Hypothalamus (tissue), 51 donors: ENCODE measurements around the gene SREBF1.

ENCODE experiments used
- DNase-seq, 51 donors: peaks; one replicate each; lab custom pipeline; 2025; lab: John Stamatoyannopoulos, UW

SREBF1 gene

DNA sequence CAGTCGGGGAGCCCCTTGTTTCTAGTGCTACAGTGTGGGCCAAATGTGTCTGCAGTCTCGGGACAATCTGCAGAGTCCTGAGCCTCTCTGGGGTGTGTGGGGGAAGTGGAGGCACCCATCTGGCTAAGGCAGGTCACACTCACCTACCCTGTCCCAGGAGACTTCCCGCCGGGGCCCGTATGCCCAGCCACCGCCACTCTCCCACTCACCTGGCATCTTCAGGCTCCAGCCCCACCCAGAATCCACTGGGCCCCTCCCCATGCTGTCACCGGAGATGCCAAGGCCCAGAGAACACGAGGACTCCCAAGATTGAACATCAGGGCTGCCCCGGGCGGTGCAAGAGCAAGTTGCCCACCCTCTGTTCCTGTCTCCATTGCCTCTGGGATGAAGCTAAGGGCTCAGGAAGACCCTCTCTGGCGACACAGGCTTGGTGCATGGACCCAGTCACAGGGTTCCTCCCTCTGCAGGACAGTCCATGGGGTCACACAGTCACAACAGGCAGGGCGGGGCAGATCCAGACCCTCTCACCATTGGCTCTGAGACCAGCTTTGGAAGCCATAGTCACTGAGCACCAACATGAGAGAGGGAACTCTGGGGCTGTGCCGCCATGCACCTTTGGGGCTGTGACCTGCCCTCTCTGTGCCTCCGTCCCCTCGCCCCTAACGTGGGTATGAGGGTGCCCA is 38.1 kb downstream of the SREBF1 start:
- no peak for DNase-seq

DNA sequence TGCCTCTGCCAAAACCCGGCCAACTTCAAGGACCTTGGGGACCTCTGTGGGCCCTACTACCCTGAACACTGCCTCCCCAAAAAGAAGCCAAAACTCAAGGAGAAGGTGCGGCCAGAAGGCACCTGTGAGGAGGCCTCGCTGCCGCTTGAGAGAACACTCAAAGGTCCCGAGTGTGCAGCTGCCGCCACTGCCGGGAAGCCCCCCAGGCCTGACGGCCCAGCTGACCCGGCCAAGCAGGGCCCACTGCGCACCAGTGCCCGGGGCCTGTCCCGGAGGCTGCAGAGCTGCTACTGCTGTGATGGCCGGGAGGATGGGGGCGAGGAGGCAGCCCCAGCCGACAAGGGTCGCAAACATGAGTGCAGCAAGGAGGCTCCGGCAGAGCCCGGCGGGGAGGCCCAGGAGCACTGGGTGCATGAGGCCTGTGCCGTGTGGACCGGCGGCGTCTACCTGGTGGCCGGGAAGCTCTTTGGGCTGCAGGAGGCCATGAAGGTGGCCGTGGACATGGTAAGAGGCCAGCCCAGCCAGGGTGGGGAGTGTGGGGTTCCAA is 38.7 kb downstream of the SREBF1 start:
- no peak for DNase-seq

DNA sequence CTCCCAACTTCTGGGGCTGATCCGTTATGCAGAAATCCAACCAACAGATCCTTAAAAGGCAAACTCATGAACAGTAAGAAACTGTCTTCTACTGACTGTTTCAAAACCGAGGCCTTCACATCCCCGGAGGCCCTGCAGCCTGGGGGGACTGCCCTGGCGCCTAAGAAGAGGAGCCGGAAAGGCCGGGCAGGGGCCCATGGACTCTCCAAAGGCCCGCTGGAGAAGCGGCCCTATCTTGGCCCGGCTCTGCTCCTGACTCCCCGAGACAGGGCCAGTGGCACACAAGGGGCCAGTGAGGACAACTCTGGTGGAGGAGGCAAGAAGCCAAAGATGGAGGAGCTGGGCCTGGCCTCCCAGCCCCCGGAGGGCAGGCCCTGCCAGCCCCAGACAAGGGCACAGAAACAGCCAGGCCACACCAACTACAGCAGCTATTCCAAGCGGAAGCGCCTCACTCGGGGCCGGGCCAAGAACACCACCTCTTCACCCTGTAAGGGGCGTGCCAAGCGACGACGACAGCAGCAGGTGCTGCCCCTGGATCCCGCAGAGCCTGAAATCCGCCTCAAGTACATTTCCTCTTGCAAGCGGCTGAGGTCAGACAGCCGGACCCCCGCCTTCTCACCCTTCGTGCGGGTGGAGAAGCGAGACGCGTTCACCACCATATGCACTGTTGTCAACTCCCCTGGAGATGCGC is 39.5 kb downstream of the SREBF1 start:
- DNase-seq = no peak

DNA sequence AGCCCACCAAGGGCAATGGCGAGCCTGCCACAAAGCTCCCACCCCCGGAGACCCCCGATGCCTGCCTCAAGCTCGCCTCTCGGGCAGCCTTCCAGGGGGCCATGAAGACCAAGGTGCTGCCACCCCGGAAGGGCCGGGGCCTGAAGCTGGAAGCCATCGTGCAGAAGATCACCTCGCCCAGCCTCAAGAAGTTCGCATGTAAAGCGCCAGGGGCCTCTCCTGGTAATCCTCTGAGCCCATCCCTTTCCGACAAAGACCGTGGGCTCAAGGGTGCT is 40.1 kb downstream of the SREBF1 start:
- DNase-seq = no peak

DNA sequence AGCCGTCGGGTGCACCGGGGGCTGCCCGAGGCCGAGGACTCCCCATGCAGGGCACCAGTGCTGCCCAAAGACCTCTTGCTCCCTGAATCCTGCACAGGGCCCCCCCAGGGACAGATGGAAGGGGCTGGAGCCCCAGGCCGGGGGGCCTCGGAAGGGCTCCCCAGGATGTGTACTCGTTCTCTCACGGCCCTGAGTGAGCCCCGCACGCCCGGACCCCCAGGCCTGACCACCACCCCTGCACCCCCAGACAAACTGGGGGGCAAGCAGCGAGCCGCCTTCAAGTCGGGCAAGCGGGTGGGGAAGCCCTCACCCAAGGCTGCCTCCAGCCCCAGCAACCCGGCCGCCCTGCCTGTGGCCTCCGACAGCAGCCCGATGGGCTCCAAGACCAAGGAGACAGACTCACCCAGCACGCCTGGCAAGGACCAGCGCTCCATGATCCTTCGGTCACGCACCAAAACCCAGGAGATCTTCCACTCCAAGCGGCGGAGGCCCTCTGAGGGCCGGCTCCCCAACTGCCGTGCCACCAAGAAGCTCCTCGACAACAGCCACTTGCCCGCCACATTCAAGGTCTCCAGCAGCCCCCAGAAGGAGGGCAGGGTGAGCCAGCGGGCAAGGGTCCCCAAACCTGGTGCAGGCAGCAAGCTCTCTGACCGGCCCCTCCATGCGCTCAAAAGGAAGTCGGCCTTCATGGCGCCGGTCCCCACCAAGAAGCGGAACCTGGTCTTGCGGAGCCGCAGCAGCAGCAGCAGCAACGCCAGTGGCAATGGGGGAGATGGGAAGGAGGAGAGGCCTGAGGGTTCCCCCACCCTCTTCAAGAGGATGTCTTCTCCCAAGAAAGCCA is 40.6 kb downstream of the SREBF1 start:
- no peak for DNase-seq

DNA sequence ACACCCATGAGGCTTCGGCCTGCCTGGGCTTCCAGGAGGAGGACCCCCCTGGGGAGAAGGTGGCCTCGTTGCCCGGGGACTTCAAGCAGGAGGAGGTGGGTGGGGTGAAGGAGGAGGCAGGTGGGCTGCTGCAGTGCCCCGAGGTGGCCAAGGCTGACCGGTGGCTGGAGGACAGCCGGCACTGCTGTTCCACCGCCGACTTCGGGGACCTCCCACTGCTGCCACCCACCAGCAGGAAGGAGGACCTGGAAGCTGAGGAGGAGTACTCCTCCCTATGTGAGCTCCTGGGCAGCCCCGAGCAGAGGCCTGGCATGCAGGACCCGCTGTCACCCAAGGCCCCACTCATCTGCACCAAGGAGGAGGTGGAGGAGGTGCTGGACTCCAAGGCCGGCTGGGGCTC is 41.5 kb downstream of the SREBF1 start:
- DNase-seq = no peak

DNA sequence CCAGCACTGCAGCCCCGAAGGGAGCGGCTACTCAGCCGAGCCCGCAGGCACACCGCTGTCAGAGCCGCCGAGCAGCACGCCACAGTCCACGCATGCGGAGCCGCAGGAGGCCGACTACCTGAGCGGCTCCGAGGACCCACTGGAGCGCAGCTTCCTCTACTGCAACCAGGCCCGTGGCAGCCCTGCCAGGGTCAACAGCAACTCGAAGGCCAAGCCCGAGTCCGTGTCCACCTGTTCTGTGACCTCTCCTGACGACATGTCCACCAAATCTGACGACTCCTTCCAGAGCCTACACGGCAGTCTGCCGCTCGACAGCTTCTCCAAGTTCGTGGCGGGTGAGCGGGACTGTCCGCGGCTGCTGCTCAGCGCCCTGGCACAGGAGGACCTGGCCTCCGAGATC is 42.4 kb downstream of the SREBF1 start:
- no peak for DNase-seq

DNA sequence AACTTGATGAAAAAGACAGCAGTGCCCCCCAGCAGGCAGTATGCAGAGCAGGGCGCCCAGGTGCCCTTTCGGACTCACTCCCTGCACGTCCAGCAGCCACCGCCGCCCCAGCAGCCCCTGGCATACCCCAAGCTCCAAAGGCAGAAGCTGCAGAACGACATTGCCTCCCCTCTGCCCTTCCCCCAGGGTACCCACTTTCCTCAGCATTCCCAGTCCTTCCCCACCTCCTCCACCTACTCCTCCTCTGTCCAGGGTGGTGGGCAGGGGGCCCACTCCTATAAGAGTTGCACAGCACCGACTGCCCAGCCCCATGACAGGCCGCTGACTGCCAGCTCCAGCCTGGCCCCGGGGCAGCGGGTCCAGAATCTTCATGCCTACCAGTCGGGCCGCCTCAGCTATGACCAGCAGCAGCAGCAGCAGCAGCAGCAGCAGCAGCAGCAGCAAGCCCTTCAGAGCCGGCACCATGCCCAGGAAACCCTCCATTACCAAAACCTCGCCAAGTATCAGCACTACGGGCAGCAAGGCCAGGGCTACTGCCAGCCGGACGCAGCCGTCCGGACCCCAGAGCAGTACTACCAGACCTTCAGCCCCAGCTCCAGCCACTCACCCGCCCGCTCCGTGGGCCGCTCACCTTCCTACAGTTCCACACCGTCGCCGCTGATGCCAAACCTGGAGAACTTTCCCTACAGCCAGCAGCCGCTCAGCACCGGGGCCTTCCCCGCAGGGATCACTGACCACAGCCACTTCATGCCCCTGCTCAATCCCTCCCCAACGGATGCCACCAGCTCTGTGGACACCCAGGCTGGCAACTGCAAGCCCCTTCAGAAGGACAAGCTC is 43.2 kb downstream of the SREBF1 start:
- peak in 19 of 51 donors; percentile 33 to 62 (median 46) for DNase-seq

DNA sequence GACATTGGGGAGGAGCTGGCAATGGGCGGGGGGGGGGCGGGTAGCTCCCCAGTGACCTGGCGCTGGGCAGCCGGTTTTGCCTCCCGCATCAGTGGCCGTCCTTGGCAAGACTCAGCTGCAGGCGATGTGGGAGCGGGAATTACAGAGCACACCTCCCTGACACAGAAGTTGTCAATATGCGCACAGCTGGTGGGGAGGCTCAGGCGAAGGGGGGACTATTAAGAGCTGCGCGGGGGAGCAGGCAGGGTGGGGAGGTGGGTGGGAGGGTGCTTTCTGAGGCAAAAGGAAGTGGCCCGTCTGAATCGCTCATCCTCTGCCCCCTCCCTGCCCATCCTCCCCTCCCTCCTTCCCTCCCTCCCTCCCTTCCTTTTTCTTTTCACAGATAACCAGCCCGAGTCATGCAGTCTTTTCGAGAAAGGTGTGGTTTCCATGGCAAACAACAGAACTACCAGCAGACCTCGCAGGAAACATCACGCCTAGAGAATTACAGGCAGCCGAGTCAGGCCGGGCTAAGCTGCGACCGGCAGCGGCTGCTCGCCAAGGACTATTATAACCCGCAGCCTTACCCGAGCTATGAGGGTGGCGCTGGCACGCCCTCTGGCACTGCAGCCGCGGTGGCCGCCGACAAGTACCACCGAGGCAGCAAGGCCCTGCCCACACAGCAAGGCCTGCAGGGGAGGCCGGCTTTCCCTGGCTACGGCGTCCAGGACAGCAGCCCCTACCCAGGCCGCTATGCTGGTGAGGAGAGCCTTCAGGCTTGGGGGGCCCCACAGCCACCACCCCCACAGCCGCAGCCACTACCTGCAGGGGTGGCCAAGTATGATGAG is 44.0 kb downstream of the SREBF1 start:
- DNase-seq = peak in 28 of 51 donors; percentile 22 to 81 (median 58)

DNA sequence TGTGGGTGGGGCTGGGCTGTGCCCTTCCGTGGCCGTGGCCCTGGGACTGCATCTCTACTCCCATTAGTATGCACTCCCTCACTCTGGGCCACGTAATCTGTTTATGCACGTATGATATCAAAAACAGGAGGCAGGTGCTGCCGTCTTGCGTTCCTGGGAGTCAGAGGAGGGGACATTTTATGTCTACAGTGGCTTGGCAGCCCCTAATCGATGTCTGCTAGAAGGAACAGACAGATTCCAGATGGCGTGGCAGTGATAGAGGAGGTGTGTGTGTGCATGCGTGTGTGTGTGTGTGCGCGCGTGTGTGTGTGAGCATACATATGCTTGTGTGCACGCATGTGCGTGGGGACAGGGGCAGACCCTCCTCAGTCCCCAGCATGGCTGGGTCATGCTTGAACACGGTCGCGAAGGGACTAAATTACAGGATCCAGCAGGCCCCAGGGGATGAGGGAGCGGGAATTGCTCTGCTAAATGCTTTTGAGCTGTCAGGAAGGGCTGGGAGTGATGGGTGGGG is 44.7 kb downstream of the SREBF1 start:
- DNase-seq = no peak

DNA sequence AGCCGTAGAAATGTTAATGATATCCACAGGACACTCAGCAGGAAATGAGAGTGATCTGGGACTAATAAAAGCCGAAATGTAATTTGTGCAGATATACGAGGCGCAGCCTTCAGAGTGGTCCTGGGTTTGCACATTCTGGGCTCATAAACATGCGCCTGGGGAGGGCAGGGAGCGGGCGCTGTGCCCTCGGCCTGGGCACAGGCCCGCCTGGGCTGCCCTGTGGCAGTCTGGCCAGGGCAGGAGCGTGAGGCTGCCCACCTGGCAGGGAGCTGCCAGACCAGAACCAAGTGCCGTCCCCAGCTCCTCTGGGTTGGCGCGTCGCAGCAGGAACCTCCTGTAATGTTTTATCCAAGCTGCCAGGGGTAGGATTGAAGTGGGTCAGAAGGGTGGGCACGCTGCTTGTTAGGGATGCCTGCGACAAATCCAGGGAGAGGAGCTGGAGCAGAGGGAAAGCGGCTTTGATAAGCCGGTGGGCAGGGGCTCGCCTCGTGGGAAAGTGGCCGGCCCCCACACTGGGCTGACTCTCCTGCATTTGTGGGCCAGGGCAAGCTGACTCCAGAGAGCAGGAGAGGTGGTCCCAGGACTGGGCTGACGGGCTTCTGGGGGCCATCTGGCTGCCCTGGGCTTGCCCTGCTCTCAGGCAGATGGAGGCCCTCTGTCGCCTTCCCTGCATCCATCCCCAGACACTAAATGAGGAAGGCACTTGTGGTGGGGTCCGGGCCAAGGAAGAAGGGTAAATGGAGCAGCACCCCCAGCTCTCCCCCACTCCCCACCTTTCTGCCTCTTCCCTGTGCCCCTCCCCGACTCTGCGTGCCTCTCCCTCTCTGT is 45.9 kb downstream of the SREBF1 start:
- no peak for DNase-seq

DNA sequence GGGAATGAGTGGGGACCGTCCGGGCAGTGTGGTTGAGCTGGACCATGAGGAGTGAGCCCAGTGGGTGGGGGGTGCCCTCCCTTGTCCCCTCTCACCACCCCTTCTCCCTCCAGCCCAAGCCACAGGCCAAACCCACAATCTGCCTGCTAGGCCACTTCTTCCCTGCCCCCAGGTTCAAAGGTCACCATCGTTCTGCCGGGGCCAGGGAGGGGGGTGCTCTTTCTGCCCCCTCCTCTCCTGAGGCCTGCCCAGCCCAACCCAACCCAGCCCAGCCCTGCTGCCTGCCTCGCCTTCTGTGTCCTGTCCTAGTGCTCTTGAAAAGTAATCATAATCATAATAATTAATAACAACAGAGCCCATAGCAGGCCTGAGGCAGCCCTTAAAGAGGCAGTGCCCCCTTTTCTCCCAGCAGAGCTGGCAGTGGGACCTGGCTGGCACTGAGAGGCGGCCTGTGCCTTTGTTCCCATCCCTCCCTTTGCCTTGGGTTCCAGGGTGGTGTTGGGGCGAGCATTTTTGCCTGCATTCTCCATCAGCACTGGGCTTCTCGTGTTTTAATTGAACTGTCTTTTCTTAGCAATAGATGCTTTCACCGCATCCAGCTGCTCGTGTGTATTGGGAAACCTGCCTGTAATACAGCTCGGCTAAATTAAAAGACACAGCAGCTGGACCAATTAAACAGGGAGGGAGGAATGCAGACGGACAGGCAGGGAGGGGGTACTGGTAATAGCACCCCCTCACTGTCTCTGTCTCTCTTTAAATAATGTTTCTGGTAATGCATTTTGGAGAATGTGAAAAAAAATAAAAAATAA is 46.8 kb downstream of the SREBF1 start:
- DNase-seq = no peak

DNA sequence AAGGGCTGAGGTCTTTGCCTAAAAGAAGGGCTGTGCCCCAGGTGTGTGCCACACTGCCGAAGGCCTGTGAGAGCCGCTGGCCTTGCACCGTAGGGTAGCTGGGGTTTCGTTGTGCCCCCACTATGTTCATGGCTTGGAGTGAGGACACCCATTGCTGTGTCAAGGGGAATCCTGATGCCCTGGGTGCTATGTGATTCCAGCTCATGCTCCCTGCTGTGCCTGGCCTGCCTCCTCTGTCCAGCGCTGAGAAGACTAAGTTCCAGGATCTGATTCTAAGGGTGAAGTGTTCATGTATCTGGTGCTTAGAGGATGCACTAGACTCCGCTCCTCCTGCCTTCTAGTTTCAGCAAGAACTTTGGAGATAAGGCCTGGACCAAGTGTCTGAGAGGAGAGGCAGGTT is 47.4 kb downstream of the SREBF1 start:
- no peak for DNase-seq

DNA sequence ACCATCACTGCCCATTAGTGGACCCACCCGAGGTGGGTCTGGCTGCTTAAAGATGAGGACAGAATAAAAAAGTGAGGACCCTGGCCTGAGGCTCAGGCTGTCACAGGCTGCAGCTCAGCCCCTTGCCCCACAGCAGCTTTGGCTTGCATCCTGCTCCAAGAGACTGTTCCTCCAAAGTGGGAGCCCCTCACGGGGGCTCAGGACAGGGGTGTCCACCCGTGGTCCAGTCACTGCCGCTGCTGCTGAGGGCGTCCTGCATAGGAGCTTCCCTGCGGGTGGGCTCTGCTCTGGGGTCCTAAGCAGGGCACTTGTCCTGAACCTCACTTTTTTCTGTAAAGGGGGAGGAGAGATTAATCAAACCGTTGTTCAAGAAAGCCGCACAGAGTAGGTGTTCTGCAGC is 47.8 kb downstream of the SREBF1 start:
- no peak for DNase-seq

DNA sequence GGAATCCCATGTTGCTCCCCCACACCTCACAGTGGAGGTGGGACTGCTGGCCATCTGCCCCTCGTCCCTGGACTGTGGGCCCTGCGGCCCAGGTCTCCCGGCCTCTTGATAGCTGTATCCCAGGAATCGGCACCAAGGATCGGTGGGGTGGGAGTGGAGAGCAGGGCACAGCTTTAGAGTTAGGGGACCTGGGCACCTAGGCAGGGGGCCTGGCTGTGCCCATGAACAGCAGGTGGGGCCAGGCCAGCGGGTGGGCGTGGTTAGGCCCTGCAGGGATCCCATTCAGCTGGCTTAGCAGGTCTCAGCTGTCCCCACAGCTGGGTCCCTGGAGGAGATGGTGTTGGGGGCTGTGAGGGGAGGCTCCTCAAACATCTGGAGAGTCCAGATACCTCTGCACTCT is 49.2 kb downstream of the SREBF1 start:
- DNase-seq = no peak

DNA sequence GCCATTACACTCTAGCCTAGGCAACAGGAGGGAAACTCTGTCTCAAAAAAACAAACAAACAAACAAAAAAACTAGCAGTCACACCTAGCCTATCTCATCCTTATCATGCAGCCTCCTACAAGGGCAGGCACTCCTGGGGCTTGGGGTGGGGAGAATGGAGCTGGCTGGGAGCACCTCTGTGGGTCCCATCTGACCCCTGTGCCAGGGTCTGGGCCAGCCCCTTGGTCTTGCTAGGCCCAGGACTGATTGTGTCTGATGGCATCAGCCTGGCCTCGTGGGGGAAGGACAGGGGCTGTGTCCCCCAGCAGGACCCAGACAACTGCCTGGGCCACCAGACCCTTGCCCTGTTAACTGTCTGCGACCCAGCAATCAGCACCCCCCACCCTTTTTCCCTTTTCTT is 49.8 kb downstream of the SREBF1 start:
- DNase-seq = no peak

DNA sequence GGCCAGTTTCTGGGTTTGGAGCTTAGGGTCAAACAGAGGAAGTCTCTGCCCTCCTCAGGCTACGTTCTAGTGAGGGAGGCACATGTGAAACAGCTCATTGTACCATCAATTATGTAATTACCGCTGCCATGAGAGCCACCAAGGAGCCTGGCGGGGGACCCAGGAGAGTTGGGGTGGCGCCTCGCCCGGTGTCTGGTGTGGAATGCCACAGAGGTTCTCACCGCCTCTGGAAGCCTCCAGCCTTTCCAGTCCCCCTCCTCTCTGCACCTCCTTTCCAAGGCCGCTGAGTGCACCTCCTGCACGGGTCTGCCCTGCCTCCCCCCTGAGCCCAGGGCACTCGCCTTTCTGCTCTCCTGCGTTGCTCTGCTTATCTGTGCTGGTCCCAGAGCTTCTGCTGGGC is 51.4 kb downstream of the SREBF1 start:
- DNase-seq = peak in 20 of 51 donors; percentile 20 to 70 (median 38)
